Embryonic facial prominence (tissue), 1 donor: ENCODE data around the gene ADAMTS8.

Experiments
- DNase-seq: peaks from one replicate; pipeline ENCODE4 v3.0.0-alpha.2; 2016; ENCODE audit errors: extremely low spot score

The ADAMTS8 gene

DNA sequence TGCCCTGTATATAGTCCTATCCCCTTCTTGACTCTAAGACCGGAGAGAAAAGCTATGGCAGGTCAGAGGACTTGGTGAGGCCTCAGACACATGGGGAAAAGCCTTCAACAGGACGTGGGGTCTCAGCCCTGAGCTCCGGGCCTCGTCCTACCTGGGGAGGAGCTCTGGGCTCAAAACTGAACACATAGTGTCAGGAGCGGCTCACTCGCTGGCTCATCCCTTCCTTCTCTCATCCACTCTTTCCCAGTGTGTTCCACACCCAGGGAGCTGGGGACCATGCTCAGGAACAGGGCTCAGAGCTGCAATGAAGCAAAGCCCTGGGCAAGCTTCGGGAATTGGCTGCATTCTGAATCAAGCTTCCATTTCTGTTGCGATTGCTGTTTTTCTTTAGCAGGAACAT lies 34.5 kb upstream of the ADAMTS8 start:
- no peak for DNase-seq

- no peak for DNase-seq
Observed at GRCh38 chr11:130462101-130462885, 33.9 kb upstream of the ADAMTS8 start.

DNA sequence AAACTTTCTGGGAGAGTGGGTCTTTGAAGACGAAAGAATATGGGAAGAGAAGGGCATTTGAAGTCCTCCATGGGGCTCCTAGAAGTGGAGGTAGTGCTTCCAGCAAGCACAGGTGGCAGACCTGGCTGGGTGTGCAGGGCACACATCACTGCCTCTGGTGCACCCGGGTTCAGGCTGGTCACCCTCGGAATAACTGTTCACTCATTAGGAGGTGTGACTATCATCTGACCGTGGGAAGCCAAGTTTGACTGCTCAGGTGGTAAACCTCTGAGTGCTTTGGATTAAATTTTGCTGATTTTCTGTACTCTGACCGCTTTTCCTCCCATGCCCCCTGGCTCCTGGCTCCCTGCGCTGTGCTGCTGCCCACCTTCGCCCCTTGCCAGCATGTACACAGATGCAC lies 31.1 kb upstream of the ADAMTS8 start:
- DNase-seq: no peak

- no peak for DNase-seq
Observed at GRCh38 chr11:130458410-130458729, 30.0 kb upstream of the ADAMTS8 start.

DNA sequence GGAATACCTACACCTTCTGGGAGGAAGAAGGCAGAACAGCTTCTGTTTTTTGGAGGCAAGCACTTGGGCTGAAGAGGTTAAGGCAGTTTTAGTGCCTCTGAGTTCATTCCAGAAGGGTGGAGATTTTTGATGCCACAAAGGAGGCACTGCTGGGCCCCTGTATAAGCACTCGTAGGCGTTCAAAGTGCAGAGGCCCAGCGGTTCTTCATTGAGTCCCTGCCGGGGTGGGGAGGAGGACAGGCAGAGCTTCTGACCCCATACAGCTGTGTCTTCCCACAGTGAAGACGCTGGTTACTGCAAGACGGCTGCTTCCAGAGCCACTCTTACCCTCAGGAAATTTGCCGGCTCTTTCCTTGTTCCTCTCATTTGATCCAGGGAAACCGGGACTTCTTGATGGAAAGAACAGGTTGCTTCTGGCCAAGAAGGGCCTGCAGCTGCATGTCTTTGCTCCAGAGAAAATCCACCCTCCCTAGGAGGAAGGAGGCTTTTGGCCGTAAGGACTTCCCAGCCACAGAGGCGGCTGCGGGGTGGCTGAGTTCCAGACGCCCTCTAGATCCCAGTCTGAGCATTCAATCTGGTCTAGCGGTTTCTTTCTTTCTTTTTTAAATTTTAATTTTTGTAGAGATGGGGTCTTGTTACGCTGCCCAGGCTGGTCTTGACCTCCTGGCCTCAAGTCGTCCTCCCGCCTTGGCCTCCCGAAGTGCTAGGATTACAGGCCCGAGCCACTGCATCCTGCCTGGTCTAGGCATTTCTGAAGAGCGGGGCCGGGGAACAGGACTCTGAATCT lies 29.4 kb upstream of the ADAMTS8 start:
- DNase-seq: no peak

- no peak for DNase-seq
Observed at GRCh38 chr11:130456286-130456685, 27.9 kb upstream of the ADAMTS8 start.

DNA sequence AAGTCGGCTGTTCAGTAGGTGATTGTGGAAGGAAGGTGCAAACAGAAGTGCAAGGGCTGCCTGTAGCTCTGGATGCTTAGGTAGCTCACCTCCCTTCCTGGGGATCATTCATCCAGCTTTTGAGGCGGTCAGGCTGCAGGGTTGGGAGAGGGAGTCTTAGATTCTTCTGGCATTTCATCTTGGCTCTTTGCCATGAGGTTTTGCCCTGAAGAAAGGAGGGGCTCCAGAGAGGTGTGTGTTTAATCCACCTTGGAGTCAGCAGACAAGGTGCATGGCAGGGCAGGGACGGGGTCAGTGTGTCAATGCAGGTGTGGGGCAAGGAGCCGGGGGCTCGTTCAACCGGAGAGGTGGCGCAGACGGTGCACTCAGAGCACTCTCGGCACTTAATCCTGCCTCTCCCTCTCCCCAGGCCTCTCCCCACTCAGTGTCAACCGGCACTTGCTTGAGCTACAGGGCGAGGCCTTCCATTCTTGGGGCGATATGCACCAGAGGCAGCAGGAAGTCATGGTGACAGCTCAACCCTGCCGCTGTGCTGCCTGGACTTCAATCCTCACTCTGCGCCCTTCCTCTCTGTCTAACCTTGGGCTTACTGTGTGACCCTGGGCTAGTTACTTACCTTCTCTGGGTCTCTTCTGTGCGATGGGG lies 27.2 kb upstream of the ADAMTS8 start:
- no peak for DNase-seq

- DNase-seq: no peak
Observed at GRCh38 chr11:130454491-130455252, 26.3 kb upstream of the ADAMTS8 start.

GRCh38 chr11:130452940-130453339 lies 24.5 kb upstream of the ADAMTS8 start:
- DNase-seq: no peak

DNA sequence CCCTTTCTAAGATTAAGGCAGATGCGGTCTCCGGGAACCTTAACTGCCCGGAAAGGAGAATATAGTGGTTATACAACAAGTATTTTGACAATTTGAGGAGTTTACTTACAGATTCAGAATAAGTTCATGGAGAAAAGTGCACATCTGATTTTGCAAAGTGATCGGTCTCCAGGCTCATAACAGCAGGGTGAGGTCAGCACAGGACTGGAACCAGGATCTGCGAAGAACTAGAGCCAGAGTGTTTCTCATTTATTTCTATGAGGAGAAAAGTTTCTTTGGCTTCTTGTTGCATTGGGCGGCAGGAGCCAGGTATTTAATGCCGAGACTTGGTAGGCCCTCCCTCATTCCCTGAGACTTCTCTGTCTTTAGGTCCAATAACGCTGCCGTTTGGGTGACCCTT lies 23.8 kb upstream of the ADAMTS8 start:
- DNase-seq: no peak

DNA sequence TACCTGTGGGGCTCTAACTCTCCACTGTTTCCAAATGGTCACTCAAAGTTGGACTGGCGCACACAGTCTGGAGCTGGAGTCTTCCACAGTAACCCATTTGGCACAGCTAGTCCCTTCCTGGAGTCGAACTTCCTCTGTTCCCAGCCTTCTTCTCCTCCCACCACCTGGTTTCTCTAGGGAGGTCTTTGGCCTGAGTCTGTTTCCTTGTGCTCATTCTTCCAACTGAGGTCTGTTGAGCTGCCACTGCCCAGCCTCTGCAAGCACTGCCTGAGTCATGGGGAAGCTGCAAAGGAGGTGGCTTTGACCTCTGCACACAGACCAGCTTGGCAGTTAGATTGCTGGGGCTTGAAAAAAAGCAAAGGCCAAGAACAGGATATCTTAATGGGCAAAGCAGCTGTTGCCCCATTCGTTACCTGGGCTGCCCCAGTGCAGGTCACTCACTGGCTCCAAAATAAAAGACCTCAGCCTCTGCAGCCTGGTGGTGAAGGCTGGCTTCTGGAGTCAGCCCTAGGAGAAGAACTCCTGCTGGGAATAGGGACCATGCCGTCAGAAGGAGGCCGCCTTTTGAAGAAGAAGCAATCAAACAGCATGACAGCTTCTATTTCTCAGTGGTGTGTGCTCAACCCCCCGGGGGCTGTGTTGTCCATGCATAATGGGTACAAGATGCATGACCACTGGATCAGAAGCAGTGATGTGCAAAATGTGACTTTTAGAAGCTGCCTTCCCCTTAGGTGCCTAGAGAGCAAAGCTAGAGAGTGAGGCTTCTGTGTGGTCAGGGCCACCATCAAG lies 23.0 kb upstream of the ADAMTS8 start:
- DNase-seq: no peak

DNA sequence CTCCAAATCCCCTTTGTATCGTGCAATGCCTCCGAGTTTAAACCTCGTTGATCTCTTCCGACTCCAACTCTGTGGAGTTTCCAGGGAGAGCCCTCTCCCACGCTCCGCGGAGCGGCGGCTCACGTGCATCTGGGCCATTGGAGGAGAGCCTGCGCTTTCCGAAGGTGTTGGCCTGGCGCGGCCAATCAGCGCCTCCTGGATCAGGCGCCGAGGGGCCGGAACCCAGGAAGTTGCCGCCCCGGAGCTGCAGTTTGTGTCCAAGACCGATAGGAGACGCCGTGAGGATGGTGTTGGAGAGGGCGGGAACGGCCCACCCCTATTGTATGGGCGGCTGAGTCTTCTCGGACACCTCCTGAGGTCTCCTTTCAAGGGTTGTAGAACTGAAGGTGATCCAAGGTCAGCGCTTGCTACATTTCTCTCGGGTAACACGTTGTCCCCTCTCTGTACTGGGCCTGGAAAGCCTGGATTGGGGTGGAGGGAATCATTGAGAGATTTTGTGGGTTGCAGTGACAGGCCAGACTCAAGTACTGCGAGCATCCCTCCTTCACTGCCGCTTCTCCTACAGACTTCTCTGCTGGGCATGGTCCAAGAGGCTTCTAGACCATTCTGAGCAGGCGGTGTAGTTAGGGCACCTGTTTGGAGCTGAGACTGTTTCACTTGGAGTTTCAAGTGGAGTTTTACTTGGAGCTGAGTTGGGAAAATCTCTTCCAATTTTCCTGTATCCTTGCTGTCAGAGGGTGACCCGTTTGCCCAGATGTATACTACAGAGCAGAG lies 21.8 kb upstream of the ADAMTS8 start:
- DNase-seq: no peak

DNA sequence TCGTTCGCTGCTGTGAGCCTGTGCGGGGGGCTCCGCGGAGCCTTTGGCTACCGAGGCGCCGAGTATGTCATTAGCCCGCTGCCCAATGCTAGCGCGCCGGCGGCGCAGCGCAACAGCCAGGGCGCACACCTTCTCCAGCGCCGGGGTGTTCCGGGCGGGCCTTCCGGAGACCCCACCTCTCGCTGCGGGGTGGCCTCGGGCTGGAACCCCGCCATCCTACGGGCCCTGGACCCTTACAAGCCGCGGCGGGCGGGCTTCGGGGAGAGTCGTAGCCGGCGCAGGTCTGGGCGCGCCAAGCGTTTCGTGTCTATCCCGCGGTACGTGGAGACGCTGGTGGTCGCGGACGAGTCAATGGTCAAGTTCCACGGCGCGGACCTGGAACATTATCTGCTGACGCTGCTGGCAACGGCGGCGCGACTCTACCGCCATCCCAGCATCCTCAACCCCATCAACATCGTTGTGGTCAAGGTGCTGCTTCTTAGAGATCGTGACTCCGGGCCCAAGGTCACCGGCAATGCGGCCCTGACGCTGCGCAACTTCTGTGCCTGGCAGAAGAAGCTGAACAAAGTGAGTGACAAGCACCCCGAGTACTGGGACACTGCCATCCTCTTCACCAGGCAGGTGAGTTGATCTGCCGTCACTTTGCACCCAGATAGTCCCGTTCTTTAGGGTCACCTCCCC lies 21.0 kb upstream of the ADAMTS8 start:
- DNase-seq: no peak

DNA sequence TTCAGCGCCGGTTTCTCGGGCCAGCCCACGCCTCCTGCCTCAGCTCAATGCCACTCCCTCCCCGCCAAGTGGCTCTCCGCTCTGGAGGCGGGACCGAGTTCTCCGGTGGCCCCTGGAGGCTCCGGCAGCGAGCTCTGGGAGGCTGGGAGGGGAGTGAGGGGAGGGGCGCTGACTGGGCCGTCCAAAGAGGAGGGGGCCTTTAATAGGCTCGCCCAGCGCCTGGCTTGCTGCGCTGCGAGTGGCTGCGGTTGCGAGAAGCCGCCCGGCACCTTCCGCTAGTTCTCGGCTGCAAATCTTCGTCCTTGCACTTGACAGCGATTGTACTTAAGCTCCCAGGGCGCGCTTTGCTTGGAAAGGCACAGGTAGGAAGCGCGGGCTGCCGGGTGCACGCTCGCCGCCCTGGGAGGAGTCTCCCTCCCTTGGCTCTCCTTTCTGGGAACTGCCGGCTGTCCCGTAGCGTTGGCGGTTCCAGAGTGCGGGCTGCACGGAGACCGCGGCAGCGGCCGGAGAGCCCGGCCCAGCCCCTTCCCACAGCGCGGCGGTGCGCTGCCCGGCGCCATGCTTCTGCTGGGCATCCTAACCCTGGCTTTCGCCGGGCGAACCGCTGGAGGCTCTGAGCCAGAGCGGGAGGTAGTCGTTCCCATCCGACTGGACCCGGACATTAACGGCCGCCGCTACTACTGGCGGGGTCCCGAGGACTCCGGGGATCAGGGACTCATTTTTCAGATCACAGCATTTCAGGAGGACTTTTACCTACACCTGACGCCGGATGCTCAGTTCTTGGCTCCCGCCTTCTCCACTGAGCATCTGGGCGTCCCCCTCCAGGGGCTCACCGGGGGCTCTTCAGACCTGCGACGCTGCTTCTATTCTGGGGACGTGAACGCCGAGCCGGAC lies 20.3 kb upstream of the ADAMTS8 start, which contains the start of gene ADAMTS15:
Gene ADAMTS15 (plus strand): TSS at position 230 of the 894 bp plus-strand sequence. CDS start 329 bp downstream, at position 559.
- DNase-seq: peak; percentile 64

DNA sequence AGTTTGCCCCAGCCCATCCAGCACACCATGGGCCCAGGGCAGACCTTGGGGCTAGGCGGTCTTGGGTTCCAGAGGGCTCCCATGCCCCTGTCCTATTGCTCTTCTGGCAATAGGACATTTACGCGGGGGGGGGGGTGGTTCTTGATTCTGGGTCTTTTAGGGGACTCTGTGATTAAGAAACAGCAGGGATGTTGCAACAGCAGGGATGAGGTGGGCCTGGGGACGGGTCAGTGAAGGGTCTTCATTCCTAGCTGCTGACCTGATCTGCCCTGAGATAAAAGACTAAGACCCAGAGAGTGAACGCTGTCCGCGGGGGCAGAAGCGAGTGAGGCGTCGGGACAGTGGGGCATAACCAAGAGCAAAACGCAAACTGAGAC lies 19.6 kb upstream of the ADAMTS8 start:
- no peak for DNase-seq

DNA sequence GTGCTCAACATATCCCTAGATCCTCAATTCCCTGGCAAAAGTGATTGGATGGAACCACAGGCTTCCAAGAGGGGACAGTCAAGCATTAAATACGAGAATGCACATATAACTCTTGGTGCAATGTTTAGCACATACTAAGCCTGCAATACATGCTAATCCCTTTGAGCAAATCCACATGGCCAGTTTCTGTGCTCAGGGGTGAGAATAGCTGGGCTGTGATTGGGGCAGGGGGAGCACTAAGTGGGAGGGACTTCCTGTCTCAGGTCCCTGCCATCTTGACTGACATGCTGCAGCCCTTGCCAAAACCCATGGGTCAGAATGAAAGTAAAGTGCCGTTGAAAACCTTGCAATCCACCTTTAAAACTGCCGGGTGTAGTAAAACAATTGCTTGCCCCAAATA lies 17.4 kb upstream of the ADAMTS8 start:
- no peak for DNase-seq

GRCh38 chr11:130442737-130443136 lies 14.3 kb upstream of the ADAMTS8 start:
- no peak for DNase-seq

DNA sequence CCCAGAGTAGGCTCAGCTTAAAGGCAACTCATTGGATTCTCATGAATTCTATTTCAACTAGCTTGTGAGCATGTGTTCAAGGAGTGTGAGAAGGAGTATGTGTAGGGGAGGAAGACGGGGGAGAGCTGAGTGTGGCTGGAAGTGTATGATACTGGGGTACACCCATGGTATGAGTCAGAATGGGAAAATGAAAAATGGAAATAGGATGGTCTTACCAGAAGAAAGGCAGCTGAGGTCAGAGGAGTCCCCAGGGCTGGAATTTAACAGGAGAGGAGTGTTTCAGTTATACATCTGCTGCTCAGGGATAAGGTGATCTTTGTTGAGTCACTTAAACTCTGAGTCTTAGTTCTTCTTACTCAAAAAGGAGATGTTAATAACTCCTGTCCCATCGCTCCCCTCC lies 13.3 kb upstream of the ADAMTS8 start:
- DNase-seq: no peak

- DNase-seq: no peak
Observed at GRCh38 chr11:130439876-130440275, 11.5 kb upstream of the ADAMTS8 start.
